Neural cell (in vitro differentiated cells): ENCODE measurements around the gene SERPINB2. TPM values are rescaled to one million over a fixed set of nuclear protein-coding genes. Genes with fewer than 3 reads are reported as not detected.

Experiments
- H2AFZ ChIP-seq: fragments of 200-600, 300-800 bp; sonication (generic), shearing (Covaris generic); 2 replicates; pipeline ENCODE4 v1.6.0; 2014; ENCODE audit warnings: low read depth, mild to moderate bottlenecking, antibody characterized with exemption, low read length, moderate library complexity
- H3F3A ChIP-seq: fragments of 200-600 bp; shearing (Covaris generic); 2 replicates; pipeline ENCODE4 v1.6.1; 2016; ENCODE audit warnings: mild to moderate bottlenecking, moderate library complexity, mixed read lengths, antibody characterized with exemption, low read length; ENCODE audit not compliant: insufficient read depth, poor library complexity, severe bottlenecking
- H3K27ac ChIP-seq: fragments of 200-600, 300-800 bp; sonication (generic), shearing (Covaris generic); 2 replicates; pipeline ENCODE4 v1.5.1; 2014; ENCODE audit warnings: mild to moderate bottlenecking, low read length, moderate library complexity
- H3K27me3 ChIP-seq: fragments of 300-800, 200-600 bp; sonication (generic), shearing (Covaris generic); 2 replicates; pipeline ENCODE4 v1.6.0; 2014; ENCODE audit warnings: mild to moderate bottlenecking, low read depth, low read length, moderate library complexity; ENCODE audit not compliant: insufficient read depth
- H3K36me3 ChIP-seq: fragments of 300-800, 200-600 bp; sonication (generic), shearing (Covaris generic); 2 replicates; pipeline ENCODE4 v1.5.1; 2014; ENCODE audit warnings: mild to moderate bottlenecking, antibody characterized with exemption, low read length, moderate library complexity; ENCODE audit not compliant: insufficient read depth
- H3K4me2 ChIP-seq: fragments of 300-800, 200-600 bp; sonication (generic), shearing (Covaris generic); 2 replicates; pipeline ENCODE4 v1.6.0; 2014; ENCODE audit warnings: mild to moderate bottlenecking, low read length
- H3K4me3 ChIP-seq: fragments of 300-800, 200-600 bp; sonication (generic), shearing (Covaris generic); 2 replicates; pipeline ENCODE4 v1.5.1; 2014; ENCODE audit warnings: mild to moderate bottlenecking, low read length, moderate library complexity
- H3K79me2 ChIP-seq: fragments of 200-600 bp; shearing (Covaris generic); replicated peaks from 2 replicates; pipeline ENCODE4 v1.6.0; 2014; ENCODE audit warnings: mild to moderate bottlenecking, low read length, moderate library complexity; ENCODE audit not compliant: insufficient read depth
- H3K9ac ChIP-seq: fragments of 300-800, 200-600 bp; sonication (generic), shearing (Covaris generic); 2 replicates; pipeline ENCODE4 v1.6.1; 2016; ENCODE audit warnings: mild to moderate bottlenecking, low read length, mixed read lengths
- H3K9me2 ChIP-seq: fragments of 200-600 bp; shearing (Covaris generic); 2 replicates; pipeline ENCODE4 v1.6.1; 2016; ENCODE audit warnings: mild to moderate bottlenecking, low read length, mixed read lengths; ENCODE audit not compliant: insufficient read depth
- H3K9me3 ChIP-seq: fragments of 200-600, 300-800 bp; sonication (generic), shearing (Covaris generic); 2 replicates; pipeline ENCODE4 v1.6.1; 2016; ENCODE audit warnings: mild to moderate bottlenecking, mixed run types, low read length, moderate library complexity, mixed read lengths
- H4K20me1 ChIP-seq: fragments of 200-600 bp; shearing (Covaris generic); 2 replicates; pipeline ENCODE4 v1.6.1; 2016; ENCODE audit warnings: mild to moderate bottlenecking, mixed run types; ENCODE audit not compliant: insufficient read depth
- EP300 ChIP-seq: fragments of 450-650 bp; conservative IDR thresholded peaks from 2 replicates; pipeline ENCODE4 v1.6.1; 2014; ENCODE audit warnings: antibody characterized with exemption, mild to moderate bottlenecking, moderate library complexity; ENCODE audit not compliant: poor library complexity, severe bottlenecking
- EZH2 ChIP-seq: fragments of 200-600, 300-800 bp; shearing (Covaris generic), sonication (generic); IDR thresholded peaks from 2 replicates; pipeline ENCODE4 v1.6.1; 2014; ENCODE audit warnings: antibody characterized with exemption, low read length, borderline replicate concordance, mild to moderate bottlenecking; ENCODE audit not compliant: insufficient read depth, poor library complexity, severe bottlenecking
- MXI1 ChIP-seq: fragments of 450-650 bp; conservative IDR thresholded peaks from 2 replicates; pipeline ENCODE4 v1.6.1; 2014; ENCODE audit warnings: antibody characterized with exemption, mild to moderate bottlenecking; ENCODE audit not compliant: poor library complexity, severe bottlenecking
- POLR2AphosphoS5 ChIP-seq: IDR thresholded peaks from 2 replicates; pipeline ENCODE4 v1.6.1; 2012
- RAD21 ChIP-seq: fragments of 450-650 bp; conservative IDR thresholded peaks from 2 replicates; pipeline ENCODE4 v1.6.1; 2014; ENCODE audit warnings: antibody characterized with exemption, mild to moderate bottlenecking, moderate library complexity
- SMC3 ChIP-seq: fragments of 450-650 bp; conservative IDR thresholded peaks from 2 replicates; pipeline ENCODE4 v1.6.1; 2014; ENCODE audit warnings: antibody characterized with exemption, mild to moderate bottlenecking, moderate library complexity; ENCODE audit not compliant: poor library complexity
- TAF1 ChIP-seq: IDR thresholded peaks from 2 replicates; pipeline ENCODE4 v1.6.1; 2012; ENCODE audit warnings: low read depth
- polyA plus RNA-seq: library from polyadenylated mRNA; depleted of rRNA; stranded (reverse); fragments of >200 nt; gene quantifications from 2 replicates; pipeline ENCODE4 v1.2.3, GENCODE V29; 2014
- TF ChIP-seq, protein P1 (sequence below): IDR thresholded peaks from 2 replicates; pipeline ENCODE4 v1.6.1; 2012; ENCODE audit warnings: borderline replicate concordance
- TF ChIP-seq, protein P2 (sequence below): fragments of 450-650 bp; IDR thresholded peaks from 2 replicates; pipeline ENCODE4 v1.5.1; 2014; ENCODE audit warnings: antibody characterized with exemption, mild to moderate bottlenecking, moderate library complexity; ENCODE audit not compliant: poor library complexity, severe bottlenecking

Gene SERPINB2
- polyA plus RNA-seq, 1 donor from 2014 or later: not detected

DNA sequence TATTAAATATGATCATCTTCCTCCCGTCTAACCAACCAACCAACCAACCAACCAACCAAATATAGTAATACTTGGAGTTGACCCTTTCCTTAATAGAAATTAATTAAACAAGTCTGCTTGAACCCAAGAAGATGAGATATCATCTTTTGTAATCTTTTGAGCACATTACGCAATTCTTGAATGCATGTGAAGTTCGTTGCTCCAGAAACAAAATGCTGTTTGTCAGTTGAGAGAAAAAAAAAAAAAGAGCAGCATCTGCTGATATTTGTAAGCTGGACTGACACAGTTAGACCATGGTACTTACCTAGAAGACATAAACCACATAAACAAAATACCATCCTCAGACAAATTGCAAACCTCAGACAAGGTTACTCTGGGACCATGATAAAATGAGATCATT lies 9.2 kb upstream of the SERPINB2 start:
- TF ChIP-seq MXI1 (no peak), RAD21 (no peak), TAF1 (no peak), POLR2AphosphoS5 (no peak), SMC3 (no peak), EZH2 (no peak), EP300 (no peak)
- TF ChIP-seq, protein P1, sequence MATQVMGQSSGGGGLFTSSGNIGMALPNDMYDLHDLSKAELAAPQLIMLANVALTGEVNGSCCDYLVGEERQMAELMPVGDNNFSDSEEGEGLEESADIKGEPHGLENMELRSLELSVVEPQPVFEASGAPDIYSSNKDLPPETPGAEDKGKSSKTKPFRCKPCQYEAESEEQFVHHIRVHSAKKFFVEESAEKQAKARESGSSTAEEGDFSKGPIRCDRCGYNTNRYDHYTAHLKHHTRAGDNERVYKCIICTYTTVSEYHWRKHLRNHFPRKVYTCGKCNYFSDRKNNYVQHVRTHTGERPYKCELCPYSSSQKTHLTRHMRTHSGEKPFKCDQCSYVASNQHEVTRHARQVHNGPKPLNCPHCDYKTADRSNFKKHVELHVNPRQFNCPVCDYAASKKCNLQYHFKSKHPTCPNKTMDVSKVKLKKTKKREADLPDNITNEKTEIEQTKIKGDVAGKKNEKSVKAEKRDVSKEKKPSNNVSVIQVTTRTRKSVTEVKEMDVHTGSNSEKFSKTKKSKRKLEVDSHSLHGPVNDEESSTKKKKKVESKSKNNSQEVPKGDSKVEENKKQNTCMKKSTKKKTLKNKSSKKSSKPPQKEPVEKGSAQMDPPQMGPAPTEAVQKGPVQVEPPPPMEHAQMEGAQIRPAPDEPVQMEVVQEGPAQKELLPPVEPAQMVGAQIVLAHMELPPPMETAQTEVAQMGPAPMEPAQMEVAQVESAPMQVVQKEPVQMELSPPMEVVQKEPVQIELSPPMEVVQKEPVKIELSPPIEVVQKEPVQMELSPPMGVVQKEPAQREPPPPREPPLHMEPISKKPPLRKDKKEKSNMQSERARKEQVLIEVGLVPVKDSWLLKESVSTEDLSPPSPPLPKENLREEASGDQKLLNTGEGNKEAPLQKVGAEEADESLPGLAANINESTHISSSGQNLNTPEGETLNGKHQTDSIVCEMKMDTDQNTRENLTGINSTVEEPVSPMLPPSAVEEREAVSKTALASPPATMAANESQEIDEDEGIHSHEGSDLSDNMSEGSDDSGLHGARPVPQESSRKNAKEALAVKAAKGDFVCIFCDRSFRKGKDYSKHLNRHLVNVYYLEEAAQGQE: no peak
- TF ChIP-seq, protein P2, sequence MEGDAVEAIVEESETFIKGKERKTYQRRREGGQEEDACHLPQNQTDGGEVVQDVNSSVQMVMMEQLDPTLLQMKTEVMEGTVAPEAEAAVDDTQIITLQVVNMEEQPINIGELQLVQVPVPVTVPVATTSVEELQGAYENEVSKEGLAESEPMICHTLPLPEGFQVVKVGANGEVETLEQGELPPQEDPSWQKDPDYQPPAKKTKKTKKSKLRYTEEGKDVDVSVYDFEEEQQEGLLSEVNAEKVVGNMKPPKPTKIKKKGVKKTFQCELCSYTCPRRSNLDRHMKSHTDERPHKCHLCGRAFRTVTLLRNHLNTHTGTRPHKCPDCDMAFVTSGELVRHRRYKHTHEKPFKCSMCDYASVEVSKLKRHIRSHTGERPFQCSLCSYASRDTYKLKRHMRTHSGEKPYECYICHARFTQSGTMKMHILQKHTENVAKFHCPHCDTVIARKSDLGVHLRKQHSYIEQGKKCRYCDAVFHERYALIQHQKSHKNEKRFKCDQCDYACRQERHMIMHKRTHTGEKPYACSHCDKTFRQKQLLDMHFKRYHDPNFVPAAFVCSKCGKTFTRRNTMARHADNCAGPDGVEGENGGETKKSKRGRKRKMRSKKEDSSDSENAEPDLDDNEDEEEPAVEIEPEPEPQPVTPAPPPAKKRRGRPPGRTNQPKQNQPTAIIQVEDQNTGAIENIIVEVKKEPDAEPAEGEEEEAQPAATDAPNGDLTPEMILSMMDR: no peak
- Histone ChIP-seq H3K79me2 (no peaks in the 10 kb centered on the region), H4K20me1 (no peaks in the 10 kb centered on the region), H3K27me3 (no peaks in the 10 kb centered on the region), H3K4me3 (no peak overlapping the region), H3K4me2 (no peak overlapping the region), H3K36me3 (no peaks in the 10 kb centered on the region), H3F3A (no peaks in the 10 kb centered on the region), H3K9ac (no peak overlapping the region), H2AFZ (no peak overlapping the region), H3K27ac (no peak overlapping the region), H3K9me2 (no peaks in the 10 kb centered on the region), H3K9me3 (no peaks in the 10 kb centered on the region)

DNA sequence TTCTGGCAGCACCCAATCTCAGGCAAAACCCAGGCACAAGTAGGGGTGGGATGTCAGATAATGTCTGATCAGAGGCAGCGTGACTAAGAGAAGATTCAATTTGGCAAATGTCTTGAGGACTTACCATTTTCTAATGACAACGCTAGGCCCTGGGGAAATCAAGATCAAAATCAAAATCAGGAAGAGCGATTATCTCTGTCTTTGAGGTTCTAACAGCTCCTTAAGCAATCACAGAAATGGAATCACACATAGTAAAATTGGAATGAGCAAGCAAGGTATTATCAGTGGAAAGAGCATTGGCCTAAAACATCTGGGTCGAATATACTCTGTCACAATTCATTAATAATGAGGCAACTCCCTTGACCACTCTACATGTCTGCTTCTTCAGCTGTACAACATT lies 8.6 kb upstream of the SERPINB2 start:
- Histone ChIP-seq H3K36me3 (no peaks in the 10 kb centered on the region), H2AFZ (no peak overlapping the region), H3K9me3 (no peaks in the 10 kb centered on the region), H3K9ac (no peak overlapping the region), H3K4me3 (no peak overlapping the region), H3K4me2 (no peak overlapping the region), H3K27me3 (no peaks in the 10 kb centered on the region), H4K20me1 (no peaks in the 10 kb centered on the region), H3K9me2 (no peaks in the 10 kb centered on the region), H3K79me2 (no peaks in the 10 kb centered on the region), H3K27ac (no peak overlapping the region), H3F3A (no peaks in the 10 kb centered on the region)
- TF ChIP-seq RAD21 (no peak), POLR2AphosphoS5 (no peak), EP300 (no peak), EZH2 (no peak), SMC3 (no peak), TAF1 (no peak), MXI1 (no peak)
- TF ChIP-seq, protein P1: no peak
- TF ChIP-seq, protein P2: no peak
